Testis (tissue), 2 donors: ENCODE measurements around the gene RNF223.

ENCODE experiments used
- POLR2A ChIP-seq: fragments of 450-650 bp; IDR thresholded peaks from one replicate; pipeline ENCODE4 v1.6.1; 2017; ENCODE audit warnings: antibody characterized with exemption, mild to moderate bottlenecking, moderate library complexity
- TF ChIP-seq, protein P1 (sequence below), 3 experiments: fragments of 450-650 bp in 2 of 3; fragments of 200-600 bp in 1 of 3; sonication (generic) in 1 of 3; IDR thresholded peaks; one replicate each; pipeline ENCODE4 v1.5.1; 2016 to 2019; ENCODE audit warnings: antibody characterized with exemption in 3 of 3, mild to moderate bottlenecking in 2 of 3, moderate library complexity in 1 of 3

DNA sequence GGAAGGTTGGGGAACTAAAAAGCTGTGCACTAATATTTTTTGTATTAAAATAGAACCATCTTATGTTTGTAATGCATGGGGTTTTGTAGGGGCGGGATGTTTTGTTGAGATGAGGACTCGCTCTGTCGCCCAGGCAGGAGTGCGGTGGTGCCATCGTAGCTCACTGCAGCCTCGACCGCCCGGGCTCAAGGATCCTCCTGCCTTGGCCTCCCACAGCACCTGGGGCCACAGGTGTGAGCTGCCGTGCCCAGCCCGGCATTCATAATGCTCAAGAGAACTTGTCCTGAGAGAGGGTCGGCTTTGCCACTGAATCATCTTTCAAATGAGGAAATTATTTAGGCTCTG, 44.7 kb upstream of the RNF223 start:
- TF ChIP-seq, protein P1, sequence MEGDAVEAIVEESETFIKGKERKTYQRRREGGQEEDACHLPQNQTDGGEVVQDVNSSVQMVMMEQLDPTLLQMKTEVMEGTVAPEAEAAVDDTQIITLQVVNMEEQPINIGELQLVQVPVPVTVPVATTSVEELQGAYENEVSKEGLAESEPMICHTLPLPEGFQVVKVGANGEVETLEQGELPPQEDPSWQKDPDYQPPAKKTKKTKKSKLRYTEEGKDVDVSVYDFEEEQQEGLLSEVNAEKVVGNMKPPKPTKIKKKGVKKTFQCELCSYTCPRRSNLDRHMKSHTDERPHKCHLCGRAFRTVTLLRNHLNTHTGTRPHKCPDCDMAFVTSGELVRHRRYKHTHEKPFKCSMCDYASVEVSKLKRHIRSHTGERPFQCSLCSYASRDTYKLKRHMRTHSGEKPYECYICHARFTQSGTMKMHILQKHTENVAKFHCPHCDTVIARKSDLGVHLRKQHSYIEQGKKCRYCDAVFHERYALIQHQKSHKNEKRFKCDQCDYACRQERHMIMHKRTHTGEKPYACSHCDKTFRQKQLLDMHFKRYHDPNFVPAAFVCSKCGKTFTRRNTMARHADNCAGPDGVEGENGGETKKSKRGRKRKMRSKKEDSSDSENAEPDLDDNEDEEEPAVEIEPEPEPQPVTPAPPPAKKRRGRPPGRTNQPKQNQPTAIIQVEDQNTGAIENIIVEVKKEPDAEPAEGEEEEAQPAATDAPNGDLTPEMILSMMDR (IDR thresholded peaks at IDR 0.05): no peak
- TF ChIP-seq POLR2A: no peak
